Measurements from ENCODE around the gene HES2.
"Not testable (repeated sequence)": the region's sequence is repeated elsewhere in the genome, so short reads cannot be mapped to it uniquely, and the experiment has no call there.

DNA sequence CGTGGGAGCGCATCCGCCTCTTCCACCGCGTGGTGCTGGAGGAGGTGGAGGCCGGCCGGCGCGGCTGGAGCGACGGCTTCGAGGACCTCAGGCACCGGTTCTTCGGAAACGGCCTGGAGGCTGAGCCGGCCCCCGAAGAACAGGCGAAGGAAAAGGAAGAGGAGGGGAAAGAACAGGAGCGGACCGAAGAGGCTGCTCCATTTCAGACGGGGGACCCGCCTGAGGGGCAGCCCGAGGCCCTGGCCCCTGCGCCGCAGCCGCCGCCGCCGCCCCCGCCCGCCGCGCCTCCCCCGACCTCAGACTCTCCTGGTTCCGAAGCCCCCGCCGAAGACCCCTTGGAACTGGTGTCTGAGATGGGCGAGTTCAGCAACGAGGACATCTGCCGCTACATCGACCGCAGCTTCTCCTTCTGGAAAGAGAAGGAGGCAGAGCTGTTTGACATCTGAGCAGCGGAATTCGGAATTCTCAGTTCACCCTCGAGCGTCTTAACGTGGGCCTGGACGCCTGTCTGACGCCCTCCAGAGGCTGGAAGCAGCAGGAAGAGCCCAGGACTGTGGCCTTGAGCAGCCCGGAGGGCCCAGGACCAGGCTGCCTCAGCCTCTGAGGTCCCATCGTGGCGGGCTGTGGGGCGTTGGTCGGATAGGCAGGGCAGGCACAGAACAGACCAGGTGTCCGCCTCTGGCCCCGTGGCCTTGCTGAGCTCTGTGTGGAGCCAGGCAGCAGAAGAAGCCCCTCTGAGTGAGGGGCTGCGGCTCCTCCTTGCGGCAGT, 36.2 kb upstream of the HES2 start:
- not testable (repeated sequence) for TF ChIP-seq POLR2A, POLR2AphosphoS5, EP300 (IDR thresholded peaks at IDR 0.05)
- TF ChIP-seq, protein P1, sequence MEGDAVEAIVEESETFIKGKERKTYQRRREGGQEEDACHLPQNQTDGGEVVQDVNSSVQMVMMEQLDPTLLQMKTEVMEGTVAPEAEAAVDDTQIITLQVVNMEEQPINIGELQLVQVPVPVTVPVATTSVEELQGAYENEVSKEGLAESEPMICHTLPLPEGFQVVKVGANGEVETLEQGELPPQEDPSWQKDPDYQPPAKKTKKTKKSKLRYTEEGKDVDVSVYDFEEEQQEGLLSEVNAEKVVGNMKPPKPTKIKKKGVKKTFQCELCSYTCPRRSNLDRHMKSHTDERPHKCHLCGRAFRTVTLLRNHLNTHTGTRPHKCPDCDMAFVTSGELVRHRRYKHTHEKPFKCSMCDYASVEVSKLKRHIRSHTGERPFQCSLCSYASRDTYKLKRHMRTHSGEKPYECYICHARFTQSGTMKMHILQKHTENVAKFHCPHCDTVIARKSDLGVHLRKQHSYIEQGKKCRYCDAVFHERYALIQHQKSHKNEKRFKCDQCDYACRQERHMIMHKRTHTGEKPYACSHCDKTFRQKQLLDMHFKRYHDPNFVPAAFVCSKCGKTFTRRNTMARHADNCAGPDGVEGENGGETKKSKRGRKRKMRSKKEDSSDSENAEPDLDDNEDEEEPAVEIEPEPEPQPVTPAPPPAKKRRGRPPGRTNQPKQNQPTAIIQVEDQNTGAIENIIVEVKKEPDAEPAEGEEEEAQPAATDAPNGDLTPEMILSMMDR (IDR thresholded peaks at IDR 0.05) = not testable (repeated sequence)

Measured in gastroesophageal sphincter (tissue), 3 donors.